ENCODE measurements around the gene ARL15. TPM values are rescaled to one million over a fixed set of nuclear protein-coding genes. Genes with fewer than 3 reads are reported as not detected.

The ARL15 gene
- total and polyA plus RNA-seq, 9 of the 15 experiments (the other 6 are each of a cell fraction or from before 2014, with no cell fraction given) = 18.5 to 80.4 (median 57.0) TPM

- Histone ChIP-seq H3K27ac (ENCODE audit: extremely low read depth, low read depth, low read length) (no peak overlapping the region), H3K4me2 (ENCODE audit: insufficient read depth, low read length) (no peak overlapping the region), H3K9me3 (replicated peaks; ENCODE audit: control insufficient read depth, insufficient read depth, low read depth, low read length) (no peaks in the 10 kb centered on the region), H3K4me3 (no peak overlapping the region), H4K20me1 (replicated peaks; ENCODE audit: control insufficient read depth, insufficient read depth, low read length) (no peaks in the 10 kb centered on the region), H3K4me1 (replicated peaks in 1 of 2; ENCODE audit: control insufficient read depth in 2 of 2, insufficient read depth in 2 of 2, low read length in 2 of 2) (no peaks in the 10 kb centered on the region; a peak in 1 of 5 replicates), H3K9ac (ENCODE audit: insufficient read depth in 1 of 2, low read depth in 2 of 2, low read length in 2 of 2) (no peak overlapping the region), H2AFZ (ENCODE audit: low read depth, low read length) (no peak overlapping the region), H3K79me2 (ENCODE audit: control insufficient read depth, insufficient read depth, low read length) (no peaks in the 10 kb centered on the region), H3K27me3 (ENCODE audit: control insufficient read depth in 2 of 2, insufficient read depth in 2 of 2, low read length in 2 of 2) (no peaks in the 10 kb centered on the region), H3K9me1 (ENCODE audit: control insufficient read depth, insufficient read depth, low read length) (no peaks in the 10 kb centered on the region), H3K36me3 (ENCODE audit: control insufficient read depth, insufficient read depth, low read length) (no peaks in the 10 kb centered on the region; the same call in 2 of the 3 replicates)
- BruUV-seq (replicated peaks) = no TSS peak
- no peak for ATAC-seq
- WGBS (ENCODE audit: insufficient coverage, low coverage, missing lambda C conversion rate) = 85% methylated on average over 4 of the region's 4 CpGs
- TF ChIP-seq, protein P1, sequence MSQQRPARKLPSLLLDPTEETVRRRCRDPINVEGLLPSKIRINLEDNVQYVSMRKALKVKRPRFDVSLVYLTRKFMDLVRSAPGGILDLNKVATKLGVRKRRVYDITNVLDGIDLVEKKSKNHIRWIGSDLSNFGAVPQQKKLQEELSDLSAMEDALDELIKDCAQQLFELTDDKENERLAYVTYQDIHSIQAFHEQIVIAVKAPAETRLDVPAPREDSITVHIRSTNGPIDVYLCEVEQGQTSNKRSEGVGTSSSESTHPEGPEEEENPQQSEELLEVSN (IDR thresholded peaks at IDR 0.05; ENCODE audit: borderline replicate concordance in 1 of 2, extremely low read depth in 1 of 2, insufficient read depth in 1 of 2, insufficient read length in 1 of 2, low read depth in 1 of 2, low read length in 1 of 2, poor library complexity in 1 of 2, severe bottlenecking in 1 of 2) = no peak
- TF ChIP-seq C11orf30 (IDR thresholded peaks at IDR 0.05; ENCODE audit: low read depth) = peak; percentile 86
- peak; percentile 91 for TF ChIP-seq MAFF (IDR thresholded peaks at IDR 0.05; ENCODE audit: low read length)
- peak; percentile 92 for TF ChIP-seq MAFK (IDR thresholded peaks at IDR 0.05; ENCODE audit: low read length)
- TF ChIP-seq ZNF316 (IDR thresholded peaks at IDR 0.05) = peak; percentile 89
- no peak for TF ChIP-seq PHF20 (IDR thresholded peaks at IDR 0.05; ENCODE audit: partially characterized antibody)
- TF ChIP-seq MAFG (tag; conservative IDR thresholded peaks at IDR 0.05) = peak; percentile 78
- intact Hi-C loops (cut with micrococcal nuclease) = no loop called here
- no peak for DNase-seq (ENCODE audit: extremely low read depth in 1 of 4, low spot score in 3 of 4)
- POLR2A ChIA-PET = interaction anchor here (0.6 kb wide), 1 partner anchor 1711 kb away, joined by 3 read pairs; no protein-coding TSS in a partner anchor
- FAIRE-seq = no peak
- CTCF ChIA-PET (ENCODE audit: low intra/inter-chr PET ratio) = no interaction called here
- in situ Hi-C loops (cut with MboI) = no loop called here
Measured at GRCh38 chr5:53948598-53948997, 361.8 kb downstream of the ARL15 start.

Data from K562 (cell line).